HG02852 (cell line): ENCODE data around the gene VEGFA.

Experiments
- ATAC-seq: cut with Tn5 transposase; IDR thresholded peaks from one replicate; pipeline ENCODE4 v1.9.1; 2021; ENCODE audit warnings: mild to moderate bottlenecking, moderate library complexity; ENCODE audit not compliant: unreplicated experiment

The VEGFA gene

GRCh38 chr6:43784049-43784855, 14.2 kb downstream of the VEGFA start:
- ATAC-seq, result no peak

DNA sequence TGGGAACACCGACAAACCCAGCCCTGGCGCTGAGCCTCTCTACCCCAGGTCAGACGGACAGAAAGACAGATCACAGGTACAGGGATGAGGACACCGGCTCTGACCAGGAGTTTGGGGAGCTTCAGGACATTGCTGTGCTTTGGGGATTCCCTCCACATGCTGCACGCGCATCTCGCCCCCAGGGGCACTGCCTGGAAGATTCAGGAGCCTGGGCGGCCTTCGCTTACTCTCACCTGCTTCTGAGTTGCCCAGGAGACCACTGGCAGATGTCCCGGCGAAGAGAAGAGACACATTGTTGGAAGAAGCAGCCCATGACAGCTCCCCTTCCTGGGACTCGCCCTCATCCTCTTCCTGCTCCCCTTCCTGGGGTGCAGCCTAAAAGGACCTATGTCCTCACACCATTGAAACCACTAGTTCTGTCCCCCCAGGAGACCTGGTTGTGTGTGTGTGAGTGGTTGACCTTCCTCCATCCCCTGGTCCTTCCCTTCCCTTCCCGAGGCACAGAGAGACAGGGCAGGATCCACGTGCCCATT, 15.3 kb downstream of the VEGFA start:
- no peak for ATAC-seq

GRCh38 chr6:43785904-43786303, 15.9 kb downstream of the VEGFA start:
- no peak for ATAC-seq

DNA sequence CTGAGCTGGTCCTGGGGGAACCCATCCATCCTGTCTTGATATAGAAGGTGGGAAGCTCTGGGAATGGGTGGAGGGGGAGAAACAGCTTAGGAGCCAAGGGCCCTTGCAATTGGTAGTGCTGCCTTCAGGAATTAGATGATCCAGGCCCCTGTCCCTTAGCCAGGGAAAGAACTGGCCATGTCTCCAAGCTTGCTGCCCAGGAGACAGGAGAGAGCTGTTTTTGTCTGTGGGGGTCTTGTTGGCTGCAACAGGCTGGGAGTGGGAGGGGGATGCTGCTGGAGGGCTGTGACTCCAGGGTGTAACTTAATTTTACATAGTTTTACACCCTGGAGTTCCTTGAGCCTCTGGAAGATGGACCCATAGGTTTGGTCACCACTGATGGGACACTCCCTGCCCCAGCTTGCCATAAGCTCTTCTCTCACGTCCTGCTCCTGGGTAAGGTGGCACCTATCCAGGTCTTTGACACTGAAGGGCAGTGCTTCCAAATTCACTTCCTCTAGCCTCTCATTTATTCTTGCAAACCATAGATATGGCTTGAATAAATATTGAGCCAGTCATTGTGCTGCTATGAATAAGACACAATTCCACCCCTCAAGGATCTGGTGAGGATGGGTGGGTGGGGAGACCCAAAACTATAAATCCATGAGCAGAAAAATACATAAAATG, 16.8 kb downstream of the VEGFA start:
- ATAC-seq, result no peak

- no peak for ATAC-seq
Observed at GRCh38 chr6:43788301-43788700, 18.3 kb downstream of the VEGFA start.

DNA sequence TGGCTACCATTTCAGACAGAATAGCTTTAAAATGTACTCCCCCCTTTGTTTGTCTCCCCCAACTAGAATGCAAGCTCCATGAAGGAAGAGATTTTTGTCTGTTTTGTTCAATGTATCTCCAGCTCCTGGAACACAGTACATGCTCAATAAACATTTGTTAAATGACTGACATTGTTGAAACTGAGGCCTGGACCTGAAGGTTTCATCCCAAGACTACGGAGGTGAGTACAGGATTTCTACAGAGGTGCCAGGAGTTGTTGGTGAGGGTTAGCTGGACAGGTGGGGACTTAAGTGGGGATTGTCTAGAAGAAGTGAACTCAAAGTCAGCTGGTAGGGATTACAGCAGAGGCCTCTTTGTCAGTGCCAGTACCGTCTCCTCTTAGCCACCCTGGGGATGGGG, 19.4 kb downstream of the VEGFA start:
- ATAC-seq, result no peak

DNA sequence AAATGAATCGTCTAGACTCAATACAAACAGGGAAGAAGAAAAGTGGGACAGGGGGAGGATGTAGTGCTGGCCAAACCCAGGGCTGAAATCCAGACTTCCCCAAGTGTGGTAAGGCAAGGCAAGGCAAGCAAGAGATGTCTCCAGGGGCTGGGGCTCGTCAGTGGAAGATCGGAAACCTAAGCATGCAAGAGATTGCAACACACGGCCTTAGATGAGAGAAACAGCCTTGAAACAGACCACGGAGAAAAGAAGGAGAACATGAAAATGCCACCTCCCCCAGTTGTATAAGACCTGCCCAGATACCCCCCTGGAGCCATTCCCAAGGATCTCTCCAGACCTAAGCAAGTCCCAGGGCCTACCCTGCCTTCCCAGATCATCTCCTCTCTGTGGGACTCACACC, 20.0 kb downstream of the VEGFA start:
- ATAC-seq, result no peak

- ATAC-seq, result no peak
Observed at GRCh38 chr6:43791745-43792422, 21.9 kb downstream of the VEGFA start.

- ATAC-seq, result no peak
Observed at GRCh38 chr6:43793154-43793874, 23.3 kb downstream of the VEGFA start.

GRCh38 chr6:43793875-43794242, 23.8 kb downstream of the VEGFA start:
- no peak for ATAC-seq

- no peak for ATAC-seq
Observed at GRCh38 chr6:43795421-43795820, 25.4 kb downstream of the VEGFA start.

DNA sequence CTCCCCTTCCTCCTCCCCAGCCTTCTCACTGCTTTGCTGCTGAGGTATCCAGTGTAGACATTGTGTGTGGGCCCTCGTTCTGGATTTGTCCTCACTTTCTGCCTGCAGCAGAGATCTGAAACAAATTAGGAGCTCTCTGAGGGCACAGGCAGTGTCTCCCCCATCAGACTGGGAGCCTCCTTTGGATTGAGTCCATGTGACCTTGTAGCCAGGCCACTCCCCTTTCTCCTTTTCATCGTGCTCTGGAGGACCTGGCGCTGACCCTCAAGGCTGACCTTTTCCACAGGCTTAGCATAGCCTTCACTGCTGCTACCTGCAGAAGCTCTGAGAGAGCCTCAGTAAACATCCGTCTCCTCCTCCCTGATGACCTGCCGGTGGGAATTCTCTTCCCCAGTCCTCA, 26.2 kb downstream of the VEGFA start:
- ATAC-seq, result no peak

DNA sequence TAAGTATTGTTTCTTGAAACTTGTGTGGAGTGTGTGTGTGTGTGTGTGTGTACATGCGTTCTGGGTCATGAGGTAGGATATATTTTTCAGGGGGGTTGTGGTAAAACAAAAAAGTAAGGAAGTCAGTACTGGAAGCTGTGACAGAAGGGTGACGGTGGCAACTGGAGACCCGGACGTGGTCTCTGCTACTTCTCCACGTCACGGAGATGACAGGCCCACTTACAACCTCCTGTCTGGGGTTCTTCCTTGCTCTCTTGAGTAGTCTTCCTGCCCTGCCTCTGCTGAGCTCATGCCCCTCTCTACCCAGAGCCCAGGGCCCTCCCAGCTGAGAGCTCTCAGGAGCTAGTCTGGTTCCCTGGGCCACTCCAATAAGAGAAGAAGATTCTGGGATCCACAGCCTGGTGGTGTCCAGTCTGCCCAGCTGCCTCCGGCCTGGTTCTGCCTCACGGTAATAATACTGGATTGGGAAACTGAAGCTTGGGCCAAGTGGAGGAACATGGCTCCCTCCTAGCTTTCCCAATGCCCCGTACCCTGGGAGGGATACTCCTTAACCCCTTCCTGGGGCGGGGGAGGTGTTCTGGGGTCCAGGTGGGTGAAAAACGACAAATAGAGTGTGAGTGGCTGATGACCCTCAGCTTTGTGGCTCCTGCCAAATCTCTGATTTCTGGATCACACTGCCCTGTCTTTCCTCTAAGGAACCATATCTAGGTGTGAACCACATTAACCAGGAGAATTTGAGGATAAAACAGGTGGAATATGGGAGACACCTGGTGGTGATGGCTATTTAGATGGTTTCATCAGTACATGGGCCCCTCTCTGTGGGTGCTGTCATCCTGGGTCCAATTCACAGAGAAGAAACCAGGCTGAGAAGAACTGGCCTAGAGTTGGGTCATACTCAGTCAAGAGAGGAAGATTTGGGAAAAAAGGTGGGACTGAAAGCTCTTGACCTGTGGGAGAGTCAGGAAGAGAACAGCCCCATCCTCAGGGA, 27.2 kb downstream of the VEGFA start:
- ATAC-seq, result no peak

GRCh38 chr6:43797919-43798318, 27.9 kb downstream of the VEGFA start:
- ATAC-seq, result no peak

DNA sequence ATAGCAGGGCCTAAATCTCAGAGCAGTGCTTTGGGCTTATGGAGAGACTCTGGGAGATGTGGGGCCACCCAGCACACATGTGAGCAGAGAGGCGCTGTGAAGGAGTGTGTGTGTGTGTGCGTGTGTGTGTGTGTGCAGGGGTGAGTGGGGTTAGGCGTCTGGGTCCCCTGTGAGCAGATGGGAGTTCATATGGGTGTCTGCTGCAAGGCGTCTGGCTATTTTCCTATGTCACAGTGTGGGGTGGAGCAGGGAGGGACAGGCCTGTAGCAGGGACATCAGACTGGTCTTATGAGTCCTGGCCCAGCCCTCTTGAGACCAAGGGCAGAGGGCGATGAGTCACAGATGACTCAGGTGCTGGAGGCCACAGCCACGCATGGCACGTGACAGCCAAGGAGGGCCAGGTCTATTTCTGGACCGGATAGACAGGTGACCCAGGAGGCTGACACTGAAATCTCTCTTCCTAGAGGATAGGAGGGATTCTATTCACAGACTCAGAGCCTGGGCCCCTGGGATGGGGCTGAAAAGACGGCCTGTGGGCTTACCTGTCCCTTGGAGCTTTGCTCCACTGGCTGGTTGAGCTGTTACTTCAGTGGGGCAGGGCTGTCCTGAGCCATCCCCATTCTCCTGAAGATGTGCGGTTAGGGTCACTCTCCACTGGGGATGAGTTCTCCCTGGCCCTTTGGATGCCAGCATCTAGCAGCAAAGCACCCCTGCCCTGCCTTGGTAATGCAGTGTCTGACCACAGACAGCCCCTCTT, 28.9 kb downstream of the VEGFA start:
- no peak for ATAC-seq

GRCh38 chr6:43799551-43800297, 29.7 kb downstream of the VEGFA start:
- no peak for ATAC-seq

- no peak for ATAC-seq
Observed at GRCh38 chr6:43800298-43800623, 30.2 kb downstream of the VEGFA start.

DNA sequence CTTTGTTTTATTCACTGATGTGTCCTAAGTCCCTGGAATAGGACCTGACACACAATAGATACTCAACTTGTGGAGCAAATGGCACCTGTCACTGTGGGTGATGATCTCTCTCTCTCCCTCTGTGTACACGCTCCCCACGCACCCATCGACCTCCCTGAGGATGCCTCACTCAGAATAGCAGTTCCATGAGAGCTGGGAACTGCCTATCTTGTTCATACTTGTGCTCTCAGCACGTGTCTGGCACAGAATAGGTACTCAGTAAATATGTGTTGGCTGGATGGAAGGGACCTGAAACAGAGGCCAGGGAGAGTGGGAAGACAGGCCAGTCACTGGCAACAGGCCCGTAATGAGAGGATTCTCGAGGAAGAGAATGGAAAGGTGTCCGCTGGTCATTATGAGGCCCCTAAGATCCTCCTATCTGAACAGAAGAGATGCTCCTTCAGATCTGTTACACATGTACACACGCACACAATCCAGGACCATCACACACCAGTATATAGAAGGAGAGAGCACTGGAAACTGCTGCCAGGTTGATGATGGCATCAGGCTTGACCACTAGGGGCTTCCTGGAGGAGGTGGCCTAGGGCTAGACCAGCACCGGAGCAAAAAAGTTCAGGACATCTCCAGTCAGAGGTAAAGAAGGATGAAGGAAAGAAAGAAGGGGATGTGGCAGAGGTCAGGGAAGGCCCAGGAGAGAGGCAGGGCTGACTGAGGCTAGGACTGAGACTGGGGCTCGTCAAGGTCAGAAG, 30.9 kb downstream of the VEGFA start:
- ATAC-seq, result no peak
